HG03439 (cell line): ENCODE measurements around the gene EIF4E1B.

Experiments used
- ATAC-seq: cut with Tn5 transposase; IDR thresholded peaks from one replicate; pipeline ENCODE4 v1.9.1; 2021; ENCODE audit warnings: mild to moderate bottlenecking, moderate library complexity; ENCODE audit not compliant: unreplicated experiment

Gene EIF4E1B

GRCh38 chr5:176679365-176680225, 49.1 kb downstream of the EIF4E1B start:
- no peak for ATAC-seq

DNA sequence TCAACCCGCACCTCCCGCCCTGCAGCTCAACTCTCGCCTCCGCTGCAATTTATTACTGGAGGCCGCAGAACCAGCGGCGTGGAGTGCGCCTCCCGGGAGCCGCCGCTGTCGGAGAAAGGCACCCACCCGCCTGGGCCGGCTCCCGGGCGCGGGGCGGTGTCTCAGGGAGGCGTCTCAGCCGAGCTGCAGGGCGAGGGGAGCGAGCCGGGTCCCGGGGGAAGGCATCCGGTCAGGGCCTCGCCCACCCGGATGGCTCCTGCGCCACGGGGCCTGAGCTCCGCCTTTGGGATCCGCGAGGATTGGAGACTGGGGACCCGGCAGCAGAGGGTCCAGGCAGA, 49.7 kb downstream of the EIF4E1B start:
- no peak for ATAC-seq

DNA sequence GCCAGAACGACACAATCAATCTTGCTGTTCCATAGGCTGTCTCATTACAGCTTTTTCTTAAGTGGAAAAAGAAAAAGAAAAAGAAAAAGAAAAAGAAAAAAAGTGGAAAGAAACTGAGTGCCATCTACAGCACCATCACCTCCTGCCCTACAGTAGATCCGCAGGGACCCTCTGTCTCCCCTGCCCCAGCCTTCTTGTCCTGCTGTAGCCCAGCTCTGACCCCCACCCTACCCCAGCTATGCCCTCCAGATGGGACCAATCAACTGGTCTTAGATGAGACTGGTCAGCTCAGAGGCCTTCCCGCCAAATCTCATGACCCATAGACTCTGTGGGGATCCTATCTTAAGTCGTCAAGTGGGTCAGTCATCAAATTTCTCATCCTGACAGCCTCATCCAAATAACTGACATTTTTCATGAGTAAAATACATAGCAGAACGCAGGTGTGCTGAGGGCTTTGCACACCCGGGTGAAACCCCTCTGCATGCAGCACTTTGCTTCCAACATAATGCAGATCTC, 51.6 kb downstream of the EIF4E1B start:
- ATAC-seq = no peak

DNA sequence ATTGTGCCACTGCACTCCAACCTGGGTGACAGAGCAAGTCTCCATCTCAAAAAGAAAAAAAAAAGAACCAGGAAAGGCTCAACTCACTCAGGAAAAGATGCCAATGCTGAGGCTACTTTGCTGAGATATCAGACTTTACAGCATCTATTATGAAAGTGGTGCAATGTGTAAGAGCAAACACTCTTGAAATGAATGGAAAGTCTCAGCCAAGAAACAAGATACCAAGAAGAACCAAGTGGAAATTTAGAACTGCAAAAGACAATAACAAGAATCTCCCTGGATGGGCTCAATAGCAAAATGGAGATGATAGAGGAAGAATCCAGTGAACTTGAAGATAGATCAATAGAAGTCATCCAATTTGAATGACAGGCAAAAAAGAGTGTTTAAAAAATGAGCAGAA, 54.5 kb downstream of the EIF4E1B start:
- ATAC-seq = no peak

GRCh38 chr5:176687247-176687646, 56.8 kb downstream of the EIF4E1B start:
- no peak for ATAC-seq

DNA sequence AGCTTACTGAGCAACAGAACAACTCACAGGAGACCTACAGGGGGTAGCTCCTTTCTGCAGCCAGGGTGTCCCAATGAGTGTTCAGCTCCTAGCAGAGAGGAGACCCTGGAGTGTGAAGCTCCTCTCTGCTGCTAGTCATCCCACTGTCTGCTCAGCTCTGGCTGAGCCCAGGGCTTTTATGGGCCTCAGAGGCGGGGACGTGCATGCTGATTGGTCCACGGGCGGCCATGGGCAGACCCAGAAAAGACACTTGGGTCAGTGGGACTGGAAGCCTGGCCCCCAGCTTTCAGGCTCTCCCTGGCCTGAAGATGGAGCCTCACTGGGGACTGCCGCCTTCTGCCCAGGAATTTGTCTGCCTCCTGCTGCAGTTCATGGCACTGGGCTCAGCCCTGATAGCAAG, 57.4 kb downstream of the EIF4E1B start:
- ATAC-seq = no peak

- no peak for ATAC-seq
These were observed 60.4 kb downstream of the EIF4E1B start for GRCh38 chr5:176690911-176691310.

DNA sequence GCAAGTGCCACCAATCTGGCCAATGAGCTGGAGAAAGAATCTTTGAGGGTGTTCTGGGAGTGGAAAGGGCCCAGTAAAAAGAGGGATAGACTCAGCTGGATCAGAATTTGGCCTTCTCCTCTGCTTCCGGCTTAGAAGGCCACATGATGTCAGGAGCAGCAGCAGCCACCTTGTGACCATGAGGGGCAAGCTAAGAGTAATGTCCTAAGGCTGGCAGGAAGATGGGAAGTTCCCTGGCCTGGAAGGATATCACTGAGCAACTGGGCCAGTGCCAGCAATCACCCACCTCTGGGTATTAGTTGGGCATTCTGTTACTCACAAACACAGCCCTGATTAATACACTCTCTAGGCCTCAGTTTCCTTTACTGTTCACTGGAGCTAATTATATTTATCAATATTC, 61.0 kb downstream of the EIF4E1B start:
- ATAC-seq = no peak

- ATAC-seq = no peak
These were observed 61.9 kb downstream of the EIF4E1B start for GRCh38 chr5:176692326-176692725.

GRCh38 chr5:176692839-176693476, 62.5 kb downstream of the EIF4E1B start:
- ATAC-seq = no peak

DNA sequence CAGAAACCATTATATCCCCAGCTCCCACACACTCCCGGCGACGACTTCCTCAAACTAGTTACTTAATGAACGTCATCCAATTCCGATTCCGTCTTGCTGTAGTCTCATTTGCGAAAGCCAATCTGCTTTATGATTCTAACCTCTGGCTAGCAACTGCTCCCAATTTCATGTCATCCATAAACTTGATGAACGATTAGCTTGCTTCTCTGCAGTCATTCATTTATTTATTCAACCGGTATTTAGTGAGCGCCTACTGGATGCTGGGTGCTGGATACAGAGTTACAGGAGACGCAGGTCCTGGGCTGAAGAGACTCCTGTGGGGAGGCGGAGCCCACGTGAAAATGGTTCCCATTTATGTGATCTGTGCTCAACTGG, 63.0 kb downstream of the EIF4E1B start:
- no peak for ATAC-seq

DNA sequence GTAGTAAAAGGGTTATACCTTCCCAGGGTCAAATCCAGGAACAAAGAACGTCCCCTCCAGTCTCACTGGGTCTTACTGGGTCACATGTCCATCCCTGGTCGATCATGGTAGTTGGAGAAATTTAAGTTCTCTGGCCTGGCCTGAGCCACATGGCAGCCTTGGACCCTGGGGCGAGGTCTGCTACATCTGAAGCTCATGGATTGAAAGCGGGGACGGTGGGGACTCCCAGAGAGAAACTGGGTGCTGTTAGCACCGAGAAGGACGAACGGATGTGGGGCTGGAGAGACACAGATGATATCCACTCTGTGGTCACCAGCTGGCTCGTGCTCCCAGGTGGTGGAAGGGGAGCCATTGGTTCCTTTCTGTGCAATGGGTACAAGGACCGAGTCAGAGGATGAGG, 63.7 kb downstream of the EIF4E1B start:
- no peak for ATAC-seq

- no peak for ATAC-seq
These were observed 64.2 kb downstream of the EIF4E1B start for GRCh38 chr5:176694631-176695030.

DNA sequence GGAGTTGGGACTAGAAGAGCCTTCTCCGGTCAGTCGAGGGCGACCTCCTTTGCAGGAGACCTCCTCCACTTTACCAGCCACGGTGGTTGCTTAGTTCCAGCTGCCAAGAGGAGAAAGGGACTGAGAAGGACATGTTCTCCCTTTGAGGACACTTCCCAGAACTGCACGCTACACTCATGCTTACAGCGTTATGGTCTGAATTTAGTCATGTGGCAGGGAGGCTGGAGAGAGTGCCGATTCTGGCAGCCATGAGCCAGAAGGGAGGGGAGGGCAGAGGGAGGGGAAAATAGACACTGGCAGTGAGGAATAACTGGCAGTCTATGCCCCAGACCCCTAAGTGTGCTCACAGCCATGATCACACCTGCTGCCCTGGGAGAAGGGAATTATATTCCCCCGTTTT, 64.6 kb downstream of the EIF4E1B start:
- no peak for ATAC-seq
